Astrocyte (in vitro differentiated cells and primary cell): Measurements from ENCODE around the gene KRT76. TPM values are rescaled to one million over a fixed set of nuclear protein-coding genes. Genes with fewer than 3 reads are reported as not detected.
A peak's percentile ranks its signal among the peaks of the same experiment; 100 is the strongest.

Source experiments
- DNase-seq: peaks from one replicate; pipeline ENCODE4 v3.0.0-alpha.2; 2010; ENCODE audit warnings: low read depth
- FAIRE-seq: peaks from 2 replicates; lab custom pipeline; 2011; peaks lifted over from hg19 to GRCh38; lab: Jason Lieb, UNC
- H2AFZ ChIP-seq: 2 replicates; pipeline ENCODE4 v1.6.0; 2012; ENCODE audit warnings: low read depth, low read length, inconsistent platforms
- H3K27ac ChIP-seq: 2 replicates; pipeline ENCODE4 v1.5.1; 2011; ENCODE audit warnings: low read depth, low read length, inconsistent platforms
- H3K27me3 ChIP-seq: 2 replicates; pipeline ENCODE4 v1.6.0; 2011; ENCODE audit warnings: low read length, inconsistent platforms; ENCODE audit not compliant: insufficient read depth
- H3K36me3 ChIP-seq: 2 replicates; pipeline ENCODE4 v1.5.1; 2011; ENCODE audit warnings: low read length, inconsistent platforms; ENCODE audit not compliant: insufficient read depth
- H3K4me1 ChIP-seq: 2 replicates; pipeline ENCODE4 v1.5.1; 2011; ENCODE audit warnings: low read length, inconsistent platforms; ENCODE audit not compliant: insufficient read depth
- H3K4me2 ChIP-seq: 2 replicates; pipeline ENCODE4 v1.6.0; 2012; ENCODE audit warnings: low read length, inconsistent platforms
- H3K4me3 ChIP-seq: 2 replicates; pipeline ENCODE4 v1.5.1; 2011; ENCODE audit warnings: low read depth, mild to moderate bottlenecking, low read length, inconsistent platforms; ENCODE audit not compliant: insufficient read depth
- H3K79me2 ChIP-seq: 2 replicates; pipeline ENCODE4 v1.6.0; 2012; ENCODE audit warnings: mild to moderate bottlenecking, low read length, inconsistent platforms; ENCODE audit not compliant: insufficient read depth
- H3K9ac ChIP-seq: 2 replicates; pipeline ENCODE4 v1.6.0; 2012; ENCODE audit warnings: mild to moderate bottlenecking, low read length, inconsistent platforms
- H3K9me3 ChIP-seq: 2 replicates; pipeline ENCODE4 v1.5.1; 2012; ENCODE audit warnings: low read depth, mild to moderate bottlenecking, low read length, inconsistent platforms; ENCODE audit not compliant: insufficient read depth
- H4K20me1 ChIP-seq: 2 replicates; pipeline ENCODE4 v1.6.0; 2012; ENCODE audit warnings: low read length, inconsistent platforms; ENCODE audit not compliant: insufficient read depth
- H3K27ac Mint-ChIP-seq: one replicate; pipeline ENCODE4 v1.8.0; 2021; ENCODE audit warnings: mild to moderate bottlenecking, mixed read lengths; ENCODE audit not compliant: unreplicated experiment
- H3K27me3 Mint-ChIP-seq: one replicate; pipeline ENCODE4 v1.8.0; 2021; ENCODE audit warnings: low read depth, mixed read lengths; ENCODE audit not compliant: unreplicated experiment
- H3K36me3 Mint-ChIP-seq: one replicate; pipeline ENCODE4 v1.8.0; 2021; ENCODE audit warnings: low read depth, mixed read lengths; ENCODE audit not compliant: unreplicated experiment
- H3K4me1 Mint-ChIP-seq: one replicate; pipeline ENCODE4 v1.8.0; 2021; ENCODE audit warnings: low read depth, mixed read lengths; ENCODE audit not compliant: unreplicated experiment
- H3K4me3 Mint-ChIP-seq: one replicate; pipeline ENCODE4 v1.8.0; 2021; ENCODE audit warnings: mild to moderate bottlenecking, moderate library complexity, mixed read lengths; ENCODE audit not compliant: unreplicated experiment
- H3K9me3 Mint-ChIP-seq: one replicate; pipeline ENCODE4 v1.8.0; 2021; ENCODE audit warnings: mild to moderate bottlenecking, mixed read lengths; ENCODE audit not compliant: unreplicated experiment
- CTCF ChIP-seq: IDR thresholded peaks from 2 replicates; pipeline ENCODE4 v1.5.1; 2011; ENCODE audit warnings: low read depth, mild to moderate bottlenecking, inconsistent platforms, low read length, moderate library complexity; ENCODE audit not compliant: insufficient read depth
- EZH2 ChIP-seq: IDR thresholded peaks from 2 replicates; pipeline ENCODE4 v1.6.1; 2012; ENCODE audit warnings: mild to moderate bottlenecking, low read length, inconsistent platforms; ENCODE audit not compliant: insufficient read depth
- total RNA-seq: library from RNA; stranded (reverse); gene quantifications from 2 replicates; pipeline ENCODE4 v1.2.1, GENCODE V29; 2021

The KRT76 gene
- total RNA-seq, 1 donor from 2014 or later: not detected

- Histone ChIP-seq H3K4me1 (peaks cover 6% of the 10 kb centered on the region), H3K27ac (no peak overlapping the region), H3K27me3 (peaks cover 55% of the 10 kb centered on the region), H2AFZ (peak overlapping the region; percentile 73), H4K20me1 (no peaks in the 10 kb centered on the region), H3K4me3 (no peak overlapping the region), H3K9ac (no peak overlapping the region), H3K9me3 (no peaks in the 10 kb centered on the region), H3K36me3 (no peaks in the 10 kb centered on the region), H3K4me2 (peak overlapping the region; percentile 71), H3K79me2 (no peaks in the 10 kb centered on the region)
- TF ChIP-seq CTCF: no peak
- peak; percentile 67 for TF ChIP-seq EZH2
- Mint-ChIP-seq H3K36me3 (peaks cover 7% of the 10 kb centered on the region), H3K27ac (no peak overlapping the region), H3K9me3 (peaks cover 13% of the 10 kb centered on the region), H3K27me3 (peaks cover 71% of the 10 kb centered on the region), H3K4me1 (peaks cover 10% of the 10 kb centered on the region), H3K4me3 (no peak overlapping the region)
- no peak for FAIRE-seq
- DNase-seq: no peak
Measured at GRCh38 chr12:52789637-52790426, 12.7 kb upstream of the KRT76 start.

DNA sequence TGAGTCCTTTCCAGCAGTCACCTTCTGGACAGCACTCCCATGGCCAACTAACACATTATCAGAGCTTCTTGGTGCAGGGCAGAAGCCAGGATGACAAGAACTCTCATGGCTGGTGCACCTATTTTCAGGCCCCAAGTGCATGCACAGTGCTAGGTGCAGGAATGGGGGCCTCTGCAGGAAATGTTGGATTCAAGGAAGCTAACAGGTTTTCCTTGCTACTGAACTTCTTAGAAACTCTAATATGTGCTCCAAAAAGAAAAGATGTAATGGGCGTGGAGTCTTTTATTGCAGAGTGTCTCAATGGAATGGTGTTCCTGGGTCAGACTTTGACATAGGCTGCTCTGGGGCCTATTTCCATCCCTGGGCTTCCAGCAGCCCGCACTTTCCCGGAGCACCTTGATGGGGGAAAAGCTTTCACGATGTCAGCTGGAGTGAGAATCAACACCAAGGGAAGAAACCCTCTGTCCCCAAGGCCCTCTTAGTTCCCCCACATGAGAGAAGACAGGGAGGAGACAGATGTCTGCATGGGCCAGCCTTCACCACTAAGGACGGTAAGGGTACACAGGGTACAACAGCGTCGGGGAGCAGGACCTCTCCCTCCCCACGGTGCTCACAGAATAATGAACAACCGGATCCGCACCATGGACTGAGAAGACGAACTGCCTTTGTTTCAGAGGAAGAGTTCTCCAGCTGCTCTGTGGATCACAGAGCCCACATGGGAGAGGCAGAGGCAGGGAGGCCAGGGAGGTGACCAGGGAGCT is 11.9 kb upstream of the KRT76 start:
- Histone ChIP-seq H3K4me2 (no peak overlapping the region), H3K36me3 (no peaks in the 10 kb centered on the region), H3K4me3 (no peak overlapping the region), H3K9ac (no peak overlapping the region), H2AFZ (no peak overlapping the region), H4K20me1 (no peaks in the 10 kb centered on the region), H3K27me3 (peaks cover 56% of the 10 kb centered on the region), H3K9me3 (no peaks in the 10 kb centered on the region), H3K4me1 (peaks cover 3% of the 10 kb centered on the region), H3K27ac (no peak overlapping the region), H3K79me2 (no peaks in the 10 kb centered on the region)
- no peak for TF ChIP-seq CTCF
- H3K4me3 Mint-ChIP-seq: no peak overlapping the region
- DNase-seq: no peak
- H3K9me3 Mint-ChIP-seq: peaks cover 13% of the 10 kb centered on the region
- peaks cover 3% of the 10 kb centered on the region for H3K4me1 Mint-ChIP-seq
- FAIRE-seq: no peak
- peaks cover 7% of the 10 kb centered on the region for H3K36me3 Mint-ChIP-seq
- H3K27ac Mint-ChIP-seq: no peak overlapping the region
- peaks cover 71% of the 10 kb centered on the region for H3K27me3 Mint-ChIP-seq
